A172 (cell line): ENCODE results near the gene LKAAEAR1. TPM values are rescaled to one million over a fixed set of nuclear protein-coding genes. Genes with fewer than 3 reads are reported as not detected.
"Not testable (repeated sequence)": the region's sequence is repeated elsewhere in the genome, so short reads cannot be mapped to it uniquely, and the experiment has no call there.

ENCODE experiments used
- DNase-seq: peaks from one replicate; pipeline ENCODE4 v3.0.0-alpha.2; 2015; ENCODE audit warnings: low spot score
- total RNA-seq: library from RNA; depleted of rRNA; stranded (reverse); fragments of >200 nt; shearing (Covaris generic); gene quantifications from 2 replicates; pipeline ENCODE4 v1.2.3, GENCODE V29; 2014; rRNA removed

The LKAAEAR1 gene
- total RNA-seq = 0.24 TPM in 1 of 2 replicates, not detected in the other

GRCh38 chr20:64083804-64084684, at the start of gene LKAAEAR1:
LKAAEAR1 (minus strand) TSS chr20:64084398; CDS start chr20:64084219, 179 bp downstream.
- DNase-seq = no peak

- DNase-seq = no peak
Observed at GRCh38 chr20:64131406-64131805, 47.2 kb upstream of the LKAAEAR1 start.

- no peak for DNase-seq
Observed at GRCh38 chr20:64130876-64131275, 46.7 kb upstream of the LKAAEAR1 start.

- no peak for DNase-seq
Observed at GRCh38 chr20:64130271-64130670, 46.1 kb upstream of the LKAAEAR1 start.

- no peak for DNase-seq
Observed at GRCh38 chr20:64129146-64129782, 45.1 kb upstream of the LKAAEAR1 start.

GRCh38 chr20:64123517-64123916, 39.3 kb upstream of the LKAAEAR1 start:
- not testable (repeated sequence) for DNase-seq

- not testable (repeated sequence) for DNase-seq
Observed at GRCh38 chr20:64122927-64123326, 38.7 kb upstream of the LKAAEAR1 start.

GRCh38 chr20:64121586-64121985, 37.4 kb upstream of the LKAAEAR1 start:
- DNase-seq = no peak

- no peak for DNase-seq
Observed at GRCh38 chr20:64119681-64120341, 35.6 kb upstream of the LKAAEAR1 start.

- no peak for DNase-seq
Observed at GRCh38 chr20:64119301-64119680, 35.1 kb upstream of the LKAAEAR1 start.

- not testable (repeated sequence) for DNase-seq
Observed at GRCh38 chr20:64117432-64117777, 33.2 kb upstream of the LKAAEAR1 start.

- no peak for DNase-seq
Observed at GRCh38 chr20:64116541-64117431, 32.6 kb upstream of the LKAAEAR1 start.

GRCh38 chr20:64116016-64116415, 31.8 kb upstream of the LKAAEAR1 start:
- DNase-seq = no peak

- no peak for DNase-seq
Observed at GRCh38 chr20:64115171-64115911, 31.1 kb upstream of the LKAAEAR1 start.

- DNase-seq = no peak
Observed at GRCh38 chr20:64114356-64114971, 30.3 kb upstream of the LKAAEAR1 start.

- DNase-seq = no peak
Observed at GRCh38 chr20:64113796-64114355, 29.7 kb upstream of the LKAAEAR1 start.

GRCh38 chr20:64113444-64113775, 29.2 kb upstream of the LKAAEAR1 start:
- no peak for DNase-seq

GRCh38 chr20:64112691-64113443, 28.7 kb upstream of the LKAAEAR1 start:
- DNase-seq = no peak
